ENCODE data around the gene ZC3H14.
"Not testable (repeated sequence)": the region's sequence is repeated elsewhere in the genome, so short reads cannot be mapped to it uniquely, and the experiment has no call there.

ZC3H14 gene

DNA sequence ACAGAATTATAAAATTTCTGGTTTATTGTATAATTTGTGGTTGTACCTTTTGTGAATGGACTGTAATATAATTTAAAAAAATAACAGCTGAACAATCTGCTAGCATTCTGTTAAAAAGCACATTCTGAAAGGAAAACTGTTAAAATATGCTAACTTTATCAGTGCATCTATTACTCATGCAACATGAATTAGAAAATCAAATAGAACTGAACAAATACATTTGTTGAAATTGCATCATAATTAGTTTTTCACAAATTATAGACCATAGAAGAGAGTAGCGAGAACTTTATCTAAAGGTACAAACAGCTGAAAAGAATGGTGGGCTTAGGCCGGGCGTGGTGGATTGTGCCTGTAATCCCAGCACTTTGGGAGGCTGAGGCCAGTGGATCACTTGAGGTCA is 41.0 kb upstream of the ZC3H14 start:
- no peak for DNase-seq (ENCODE audit: low read depth, low spot score)
- TF ChIP-seq, protein P1, sequence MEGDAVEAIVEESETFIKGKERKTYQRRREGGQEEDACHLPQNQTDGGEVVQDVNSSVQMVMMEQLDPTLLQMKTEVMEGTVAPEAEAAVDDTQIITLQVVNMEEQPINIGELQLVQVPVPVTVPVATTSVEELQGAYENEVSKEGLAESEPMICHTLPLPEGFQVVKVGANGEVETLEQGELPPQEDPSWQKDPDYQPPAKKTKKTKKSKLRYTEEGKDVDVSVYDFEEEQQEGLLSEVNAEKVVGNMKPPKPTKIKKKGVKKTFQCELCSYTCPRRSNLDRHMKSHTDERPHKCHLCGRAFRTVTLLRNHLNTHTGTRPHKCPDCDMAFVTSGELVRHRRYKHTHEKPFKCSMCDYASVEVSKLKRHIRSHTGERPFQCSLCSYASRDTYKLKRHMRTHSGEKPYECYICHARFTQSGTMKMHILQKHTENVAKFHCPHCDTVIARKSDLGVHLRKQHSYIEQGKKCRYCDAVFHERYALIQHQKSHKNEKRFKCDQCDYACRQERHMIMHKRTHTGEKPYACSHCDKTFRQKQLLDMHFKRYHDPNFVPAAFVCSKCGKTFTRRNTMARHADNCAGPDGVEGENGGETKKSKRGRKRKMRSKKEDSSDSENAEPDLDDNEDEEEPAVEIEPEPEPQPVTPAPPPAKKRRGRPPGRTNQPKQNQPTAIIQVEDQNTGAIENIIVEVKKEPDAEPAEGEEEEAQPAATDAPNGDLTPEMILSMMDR (IDR thresholded peaks at IDR 0.05; ENCODE audit: insufficient read depth, low read length, missing control alignments) = no peak
- POLR2A ChIA-PET = no interaction called here
- CTCF ChIA-PET = interaction anchor here (1.2 to 1.3 kb wide), 3 partner anchors 25 to 30 kb away, joined by 3 to 4 read pairs (median 3); no protein-coding TSS in a partner anchor
- H3K4me3 ChIP-seq (ENCODE audit: low read depth, low read length) = no peak overlapping the region

DNA sequence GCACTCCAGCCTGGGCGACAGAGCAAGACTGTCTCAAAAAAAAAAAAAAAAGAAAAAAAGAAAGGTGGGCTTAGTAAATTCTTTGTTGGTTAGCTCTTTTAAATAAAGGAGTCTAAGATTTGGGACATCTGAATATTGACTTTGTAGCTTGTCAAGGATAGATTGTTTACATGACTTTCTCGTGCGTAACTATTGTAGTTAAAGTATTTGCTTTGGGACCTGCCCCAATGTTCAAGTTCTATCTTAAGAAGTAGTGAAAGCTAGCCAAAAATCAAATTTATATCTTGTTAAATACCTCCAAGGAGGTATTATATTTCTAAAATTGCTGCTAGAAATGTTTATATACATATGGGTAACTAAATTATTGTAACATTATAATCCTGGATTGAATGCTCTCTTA is 40.4 kb upstream of the ZC3H14 start:
- POLR2A ChIA-PET = no interaction called here
- CTCF ChIA-PET = interaction anchor here (1.2 to 1.3 kb wide), 3 partner anchors 25 to 30 kb away, joined by 3 to 4 read pairs (median 3); no protein-coding TSS in a partner anchor
- DNase-seq (ENCODE audit: low read depth, low spot score) = no peak

DNA sequence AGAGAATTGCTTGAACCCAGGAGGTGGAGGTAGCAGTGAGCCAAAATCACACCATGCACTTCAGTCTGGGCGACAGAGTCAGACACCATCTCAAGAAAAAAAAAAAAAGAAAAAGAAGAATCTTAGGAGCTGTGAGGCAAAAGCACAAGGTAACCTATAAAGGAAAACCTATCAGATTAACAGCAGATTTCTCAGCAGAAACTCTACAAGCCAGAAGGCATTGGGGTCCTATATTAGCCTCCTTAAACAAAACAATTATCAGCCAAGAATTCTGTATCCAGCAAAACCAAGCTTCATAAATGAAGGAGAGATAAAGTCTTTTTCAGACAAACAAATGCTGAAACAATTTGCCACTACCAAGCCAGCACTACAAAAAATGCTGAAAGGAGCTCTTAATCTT is 32.9 kb upstream of the ZC3H14 start:
- POLR2A ChIA-PET; DNase-seq (ENCODE audit: low read depth, low spot score); H3K4me3 ChIP-seq (ENCODE audit: low read depth, low read length): not testable (repeated sequence)
- CTCF ChIA-PET = interaction anchor here (0.9 to 1.5 kb wide), 2 partner anchors 12 to 30 kb away, joined by 3 to 4 read pairs; no protein-coding TSS in a partner anchor

More for the DNA sequence above, 40.4 kb upstream of the ZC3H14 start:
- no peak overlapping the region for H3K4me3 ChIP-seq (ENCODE audit: low read depth, low read length)
- TF ChIP-seq, protein P1 (IDR thresholded peaks at IDR 0.05; ENCODE audit: insufficient read depth, low read length, missing control alignments) = no peak

DNA sequence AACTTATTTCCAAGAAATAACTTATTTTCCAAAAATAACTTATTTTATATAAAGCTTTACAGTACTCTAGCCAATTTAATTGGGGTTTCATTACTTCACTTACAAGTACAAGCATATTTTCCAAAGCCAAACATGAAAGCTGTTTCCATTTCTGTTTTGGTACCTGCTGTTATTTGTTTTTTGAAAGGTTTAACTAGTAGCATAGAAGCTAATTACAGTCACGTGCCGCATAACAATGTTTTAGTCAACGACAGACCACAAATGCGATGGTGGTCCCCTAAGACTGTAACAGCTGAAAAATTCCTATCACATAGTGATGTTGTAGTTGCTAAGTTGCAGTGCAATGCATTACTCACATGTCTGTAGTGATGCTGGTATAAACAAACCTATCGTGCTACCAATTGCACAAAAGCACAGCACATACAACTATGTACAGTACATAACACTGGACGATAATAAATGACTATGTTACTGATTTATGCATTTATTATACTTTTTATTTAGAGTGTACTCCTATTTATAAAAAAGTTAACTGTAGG is 29.7 kb upstream of the ZC3H14 start:
- DNase-seq (ENCODE audit: low read depth, low spot score) = no peak
- TF ChIP-seq, protein P1 (IDR thresholded peaks at IDR 0.05; ENCODE audit: insufficient read depth, low read length, missing control alignments) = no peak
- ChIA-PET POLR2A (no interaction called here), CTCF (interaction anchor here (1.8 kb wide), 1 partner anchor 24 kb away, joined by 4 read pairs; no protein-coding TSS in a partner anchor)
- H3K4me3 ChIP-seq (ENCODE audit: low read depth, low read length) = no peak overlapping the region

DNA sequence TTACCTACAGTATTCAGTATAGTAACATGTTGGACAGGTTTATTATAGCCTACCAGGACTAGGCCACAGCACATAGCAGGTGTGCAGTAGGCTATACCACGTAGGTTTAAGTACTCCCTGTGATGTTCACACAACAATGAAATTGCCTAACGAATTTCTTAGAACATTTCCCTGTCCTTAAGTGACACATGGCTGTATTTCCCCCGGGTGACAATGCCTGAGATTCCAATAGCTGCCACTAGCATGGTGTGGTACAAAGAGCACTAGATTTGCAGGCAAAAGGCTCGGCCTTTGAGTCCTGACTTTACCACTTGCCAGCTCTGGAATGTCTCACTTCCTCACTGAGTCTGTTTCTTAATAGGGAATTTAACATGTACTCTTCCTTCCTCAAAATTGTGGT is 27.7 kb upstream of the ZC3H14 start:
- CTCF ChIA-PET = no interaction called here
- no peak overlapping the region for H3K4me3 ChIP-seq (ENCODE audit: low read depth, low read length)
- POLR2A ChIA-PET = no interaction called here
- no peak for DNase-seq (ENCODE audit: low read depth, low spot score)
- TF ChIP-seq, protein P1 (IDR thresholded peaks at IDR 0.05; ENCODE audit: insufficient read depth, low read length, missing control alignments) = no peak

DNA sequence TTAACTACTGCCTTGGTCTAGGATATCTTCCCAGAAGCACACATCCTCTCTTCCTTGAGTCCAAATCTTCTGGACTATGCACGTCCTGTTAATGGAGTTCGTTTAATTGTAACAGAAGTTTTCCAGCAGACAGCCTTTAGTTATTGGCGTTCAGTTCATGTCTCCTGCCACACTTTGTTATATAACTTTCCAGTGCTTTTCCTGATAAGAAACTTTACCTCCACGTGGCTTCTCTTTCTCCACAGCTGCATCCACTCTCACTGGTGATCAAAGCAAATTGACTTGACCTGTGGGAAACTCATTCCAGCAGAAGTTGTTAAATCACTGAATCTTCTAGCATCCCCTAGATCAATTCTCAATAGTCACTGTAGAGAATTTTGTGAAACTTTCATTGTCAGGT is 27.0 kb upstream of the ZC3H14 start:
- H3K4me3 ChIP-seq (ENCODE audit: low read depth, low read length) = no peak overlapping the region
- CTCF ChIA-PET = no interaction called here
- POLR2A ChIA-PET = no interaction called here
- DNase-seq (ENCODE audit: low read depth, low spot score) = no peak
- TF ChIP-seq, protein P1 (IDR thresholded peaks at IDR 0.05; ENCODE audit: insufficient read depth, low read length, missing control alignments) = no peak

DNA sequence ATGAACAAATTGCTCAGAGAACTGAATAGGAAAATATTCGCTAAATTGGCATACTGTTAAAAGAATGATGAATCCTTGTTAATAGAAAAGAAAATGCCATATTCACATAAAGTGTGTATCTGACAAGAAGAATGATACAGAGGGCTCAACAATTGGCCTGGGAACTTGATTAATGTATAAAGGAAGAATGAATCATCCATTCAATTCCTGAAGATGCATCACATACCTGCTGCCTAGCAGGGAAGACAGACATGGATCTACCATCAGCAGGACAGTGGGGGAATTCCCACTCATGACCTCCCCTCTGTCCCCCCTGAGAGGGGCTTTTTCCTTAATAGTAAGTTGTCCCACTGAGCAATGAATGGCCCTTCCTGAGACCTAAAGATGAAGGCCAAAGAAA is 21.5 kb upstream of the ZC3H14 start:
- ChIA-PET POLR2A (no interaction called here), CTCF (no interaction called here)
- no peak for DNase-seq (ENCODE audit: low read depth, low spot score)
- no peak overlapping the region for H3K4me3 ChIP-seq (ENCODE audit: low read depth, low read length)
- TF ChIP-seq, protein P1 (IDR thresholded peaks at IDR 0.05; ENCODE audit: insufficient read depth, low read length, missing control alignments) = no peak

All from AG04449 (cell line).